Measurements from ENCODE around the gene TFDP1.
"Not testable (repeated sequence)": the region's sequence is repeated elsewhere in the genome, so short reads cannot be mapped to it uniquely, and the experiment has no call there.

The TFDP1 gene

DNA sequence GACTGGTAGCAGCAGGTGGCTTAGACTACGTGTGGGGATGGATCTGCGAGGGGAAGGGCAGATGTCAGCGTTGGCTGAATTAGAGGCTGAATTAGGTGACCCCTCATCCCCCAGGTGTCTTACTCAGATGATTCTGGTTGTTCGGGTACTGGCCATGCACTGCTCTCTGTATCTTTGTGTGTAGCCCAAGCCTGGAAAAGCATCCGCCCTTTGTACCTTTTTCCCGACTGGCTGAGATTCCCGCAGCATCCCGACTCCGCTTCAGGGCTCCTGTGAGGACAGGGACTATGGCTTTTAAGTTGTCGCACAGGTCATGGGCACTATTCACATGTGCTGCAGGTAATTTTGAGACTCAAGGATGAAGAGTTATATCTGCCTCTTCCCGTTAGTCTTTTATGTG, 7.2 kb downstream of the TFDP1 start:
- Histone ChIP-seq H3K27me3 (replicated peaks; ENCODE audit: control insufficient read depth, insufficient read depth, low read length) (no peaks in the 10 kb centered on the region), H3K4me3 (replicated peaks; ENCODE audit: low read depth, low read length) (no peak overlapping the region), H3K36me3 (ENCODE audit: control insufficient read depth, insufficient read depth, low read length) (peaks cover 40% of the 10 kb centered on the region)
- no peak for DNase-seq (ENCODE audit: extremely low read depth, insufficient read length)
- TF ChIP-seq, protein P1, sequence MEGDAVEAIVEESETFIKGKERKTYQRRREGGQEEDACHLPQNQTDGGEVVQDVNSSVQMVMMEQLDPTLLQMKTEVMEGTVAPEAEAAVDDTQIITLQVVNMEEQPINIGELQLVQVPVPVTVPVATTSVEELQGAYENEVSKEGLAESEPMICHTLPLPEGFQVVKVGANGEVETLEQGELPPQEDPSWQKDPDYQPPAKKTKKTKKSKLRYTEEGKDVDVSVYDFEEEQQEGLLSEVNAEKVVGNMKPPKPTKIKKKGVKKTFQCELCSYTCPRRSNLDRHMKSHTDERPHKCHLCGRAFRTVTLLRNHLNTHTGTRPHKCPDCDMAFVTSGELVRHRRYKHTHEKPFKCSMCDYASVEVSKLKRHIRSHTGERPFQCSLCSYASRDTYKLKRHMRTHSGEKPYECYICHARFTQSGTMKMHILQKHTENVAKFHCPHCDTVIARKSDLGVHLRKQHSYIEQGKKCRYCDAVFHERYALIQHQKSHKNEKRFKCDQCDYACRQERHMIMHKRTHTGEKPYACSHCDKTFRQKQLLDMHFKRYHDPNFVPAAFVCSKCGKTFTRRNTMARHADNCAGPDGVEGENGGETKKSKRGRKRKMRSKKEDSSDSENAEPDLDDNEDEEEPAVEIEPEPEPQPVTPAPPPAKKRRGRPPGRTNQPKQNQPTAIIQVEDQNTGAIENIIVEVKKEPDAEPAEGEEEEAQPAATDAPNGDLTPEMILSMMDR (IDR thresholded peaks at IDR 0.05; ENCODE audit: insufficient read depth, low read length, poor library complexity, severe bottlenecking), result no peak

DNA sequence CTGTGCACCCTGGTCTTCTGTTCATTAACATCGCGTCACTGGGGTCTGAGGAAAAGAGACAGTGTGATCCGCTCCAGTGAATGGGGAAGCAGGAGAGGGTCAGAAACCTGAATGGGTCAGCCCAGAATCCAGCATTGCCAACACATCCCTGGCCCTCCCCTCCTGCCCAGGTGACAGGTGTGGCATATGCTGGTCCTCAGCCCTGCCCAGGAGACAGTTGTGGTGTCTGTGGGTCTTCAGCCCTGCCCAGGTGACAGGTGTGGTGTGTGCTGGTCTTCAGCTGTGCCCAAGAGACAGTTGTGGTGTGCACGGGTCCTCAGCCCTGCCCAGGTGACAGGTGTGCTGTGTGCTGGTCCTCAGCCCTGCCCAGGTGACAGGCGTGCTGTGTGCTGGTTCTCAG, 8.0 kb downstream of the TFDP1 start:
- Histone ChIP-seq H3K4me3 (replicated peaks; ENCODE audit: low read depth, low read length) (no peak overlapping the region), H3K36me3 (ENCODE audit: control insufficient read depth, insufficient read depth, low read length) (peaks cover 40% of the 10 kb centered on the region), H3K27me3 (replicated peaks; ENCODE audit: control insufficient read depth, insufficient read depth, low read length) (no peaks in the 10 kb centered on the region)
- DNase-seq (ENCODE audit: extremely low read depth, insufficient read length), result no peak
- TF ChIP-seq, protein P1 (IDR thresholded peaks at IDR 0.05; ENCODE audit: insufficient read depth, low read length, poor library complexity, severe bottlenecking), result no peak

DNA sequence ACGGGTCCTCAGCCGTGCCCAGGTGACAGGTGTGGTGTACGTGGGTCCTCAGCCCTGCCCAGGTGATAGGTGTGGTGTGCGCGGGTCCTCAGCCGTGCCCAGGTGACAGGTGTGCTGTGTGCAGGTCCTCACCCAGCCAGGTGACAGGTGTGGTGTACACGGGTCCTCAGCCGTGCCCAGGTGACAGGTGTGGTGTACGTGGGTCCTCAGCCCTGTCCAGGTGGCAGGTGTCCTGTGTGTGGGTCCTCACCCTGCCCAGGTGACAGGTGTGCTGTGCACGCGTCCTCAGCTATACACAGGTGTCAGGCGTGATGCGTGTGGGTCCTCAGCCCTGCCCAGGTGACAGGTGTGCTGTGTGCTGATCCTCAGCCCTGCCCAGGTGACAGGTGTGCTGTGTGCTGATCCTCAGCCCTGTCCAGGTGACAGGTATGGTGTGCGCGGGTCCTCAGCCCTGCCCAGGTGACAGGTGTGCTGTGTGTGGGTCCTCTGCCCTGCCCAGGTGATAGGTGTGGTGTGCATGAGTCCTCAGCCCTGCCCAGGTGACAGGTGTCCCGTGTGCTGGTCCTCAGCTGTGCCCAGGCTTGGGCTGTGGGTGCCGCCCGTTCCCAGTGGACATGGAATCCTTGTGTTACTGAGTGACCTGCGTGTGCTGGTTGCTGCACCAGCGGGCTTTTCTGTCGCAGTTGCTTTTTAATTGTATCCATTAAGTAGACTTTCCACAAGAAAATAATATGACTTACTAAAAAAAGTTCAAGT, 9.7 kb downstream of the TFDP1 start:
- not testable (repeated sequence) for DNase-seq (ENCODE audit: extremely low read depth, insufficient read length); H3K4me3 ChIP-seq (replicated peaks; ENCODE audit: low read depth, low read length); H3K27me3 ChIP-seq (replicated peaks; ENCODE audit: control insufficient read depth, insufficient read depth, low read length)
- H3K36me3 ChIP-seq (ENCODE audit: control insufficient read depth, insufficient read depth, low read length), result peaks cover 42% of the 10 kb centered on the region

DNA sequence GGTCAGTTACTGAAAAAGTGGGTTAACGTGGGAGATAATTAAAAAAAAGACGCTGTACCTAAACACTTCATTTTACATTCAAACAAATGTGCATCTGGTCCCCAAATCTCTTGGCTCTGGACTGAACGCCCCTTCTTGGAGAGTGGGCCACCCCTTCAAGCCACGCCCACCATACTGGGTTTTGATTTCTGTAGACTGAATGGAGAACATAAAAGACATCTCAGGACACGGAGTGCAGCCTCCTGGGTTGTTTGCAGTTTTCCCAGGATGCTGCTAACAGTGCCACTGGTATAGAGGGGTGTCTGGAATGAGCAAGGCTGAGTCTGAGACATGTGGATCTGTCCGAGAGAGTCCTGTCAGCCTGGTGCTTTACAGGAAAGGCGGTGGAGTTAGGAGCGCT, 10.6 kb downstream of the TFDP1 start:
- H3K4me3 ChIP-seq (replicated peaks; ENCODE audit: low read depth, low read length), result no peak overlapping the region

DNA sequence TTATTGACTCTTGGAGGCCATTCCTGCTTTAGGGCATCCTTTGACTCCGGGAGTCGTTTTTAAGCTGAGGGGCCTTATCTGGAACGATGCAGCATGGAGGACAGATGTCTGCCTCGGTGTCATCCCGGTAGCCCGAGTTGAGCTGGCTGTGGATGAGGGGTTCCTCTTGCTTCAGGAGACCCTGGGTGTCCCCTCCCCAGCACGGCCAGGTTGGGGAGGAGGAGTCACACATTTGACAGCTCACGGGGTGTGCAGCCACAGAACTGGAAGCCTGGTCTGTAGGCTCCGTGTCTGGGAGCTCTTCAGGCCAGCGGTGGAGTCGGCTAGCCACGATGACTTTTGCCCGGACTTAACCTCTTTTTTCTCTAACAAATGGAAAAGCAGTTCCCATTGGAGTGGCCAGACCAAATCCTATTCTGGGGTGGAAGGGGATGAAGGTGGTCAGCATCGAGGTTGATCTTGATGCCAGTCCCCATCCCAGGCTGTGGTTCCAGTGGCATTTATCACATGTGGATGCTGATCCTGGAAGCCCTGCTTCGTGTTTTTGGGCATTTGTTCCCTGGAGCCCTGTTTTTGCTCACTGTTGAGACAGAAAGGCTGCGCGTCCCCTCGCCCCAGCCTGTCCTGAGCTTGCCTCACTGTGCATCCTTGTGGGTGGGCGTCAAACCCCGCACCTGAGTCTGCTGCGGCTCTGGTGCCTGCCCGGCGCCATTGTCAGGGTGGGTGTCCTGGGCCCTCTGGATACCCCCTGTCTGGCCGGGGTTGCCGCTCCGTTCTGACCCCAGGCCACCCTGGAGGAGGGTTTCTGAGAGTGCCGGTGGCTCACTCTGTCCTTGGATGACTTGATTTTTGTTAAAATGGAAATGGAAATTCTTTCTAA, 12.0 kb downstream of the TFDP1 start:
- H3K27me3 ChIP-seq (replicated peaks; ENCODE audit: control insufficient read depth, insufficient read depth, low read length), result no peaks in the 10 kb centered on the region
- TF ChIP-seq, protein P1 (IDR thresholded peaks at IDR 0.05; ENCODE audit: insufficient read depth, low read length, poor library complexity, severe bottlenecking), result no peak
- H3K36me3 ChIP-seq (ENCODE audit: control insufficient read depth, insufficient read depth, low read length), result peaks cover 33% of the 10 kb centered on the region
- H3K4me3 ChIP-seq (replicated peaks; ENCODE audit: low read depth, low read length), result no peak overlapping the region
- DNase-seq (ENCODE audit: extremely low read depth, insufficient read length), result no peak

More for the DNA sequence above, 10.6 kb downstream of the TFDP1 start:
- TF ChIP-seq, protein P1 (IDR thresholded peaks at IDR 0.05; ENCODE audit: insufficient read depth, low read length, poor library complexity, severe bottlenecking), result no peak
- DNase-seq (ENCODE audit: extremely low read depth, insufficient read length), result no peak
- Histone ChIP-seq H3K27me3 (replicated peaks; ENCODE audit: control insufficient read depth, insufficient read depth, low read length) (no peaks in the 10 kb centered on the region), H3K36me3 (ENCODE audit: control insufficient read depth, insufficient read depth, low read length) (peaks cover 34% of the 10 kb centered on the region)

Data from GM06990 (cell line).